B cell (primary cell): ENCODE data around the gene GHR. TPM values are rescaled to one million over a fixed set of nuclear protein-coding genes. Genes with fewer than 3 reads are reported as not detected.

ENCODE experiments used
- ATAC-seq: fragments of 200-7000 bp; cut with Tn5 transposase; one replicate; pipeline ENCODE4 v1.10.0; 2021; ENCODE audit warnings: low read depth, mild to moderate bottlenecking, moderate number of reproducible peaks, moderate library complexity
- CTCF ChIA-PET: fragments of 350-600 bp; sonication (Branson Sonifier 250); formaldehyde crosslinking; loops from one replicate; lab custom pipeline; 2021; ENCODE audit warnings: antibody characterized with exemption, inconsistent platforms; lab: Charles Lee
- POLR2A ChIA-PET: fragments of 350-600 bp; sonication (Branson Sonifier 250); formaldehyde crosslinking; loops from one replicate; lab custom pipeline; 2021; ENCODE audit warnings: antibody characterized with exemption; lab: Charles Lee
- DNase-seq: peaks from one replicate; pipeline ENCODE4 v3.0.0; 2013
- H2AFZ ChIP-seq: 2 replicates; pipeline ENCODE4 v1.6.1; 2012; ENCODE audit warnings: mild to moderate bottlenecking, low read depth, low read length; ENCODE audit not compliant: insufficient read depth, poor library complexity, severe bottlenecking
- H3K27ac ChIP-seq, 2 donors: 1 replicate in 1 of 2; 2 replicates in 1 of 2; pipeline ENCODE4 v1.5.1; 2012 to 2013; ENCODE audit warnings: low read length in 2 of 2, mild to moderate bottlenecking in 2 of 2, moderate library complexity in 1 of 2
- H3K27me3 ChIP-seq, 4 experiments: fragments of 200-600 bp in 1 of 4; sonication (generic) in 1 of 4; replicated peaks in 1 of 4; 1 replicate in 2 of 4; 2 replicates in 2 of 4; pipeline versions ENCODE4 v1.6.1 to v1.7.0; 2013 to 2016; ENCODE audit warnings: low read length in 3 of 4, mild to moderate bottlenecking in 2 of 4, mixed read lengths in 1 of 4, moderate library complexity in 1 of 4; ENCODE audit not compliant: insufficient read depth in 4 of 4, control insufficient read depth in 3 of 4; ENCODE audit errors: control extremely low read depth in 1 of 4
- H3K36me3 ChIP-seq, 2 experiments: replicated peaks in 1 of 2; 1 replicate in 1 of 2; 2 replicates in 1 of 2; pipeline versions ENCODE4 v1.6.1 to v1.7.1; 2013; ENCODE audit warnings: low read length in 1 of 2; ENCODE audit not compliant: insufficient read depth in 2 of 2, control insufficient read depth in 1 of 2; ENCODE audit errors: control extremely low read depth in 1 of 2, extremely low read depth in 1 of 2
- H3K4me1 ChIP-seq, 2 donors: fragments of 200-600 bp in 1 of 2; sonication (generic) in 1 of 2; 1 replicate in 1 of 2; 2 replicates in 1 of 2; pipeline versions ENCODE4 v1.5.1 to v1.6.1; 2013 to 2017; ENCODE audit warnings: low read length in 2 of 2; ENCODE audit not compliant: control insufficient read depth in 2 of 2, insufficient read depth in 2 of 2
- H3K4me2 ChIP-seq: replicated peaks from 2 replicates; pipeline ENCODE3; 2012; ENCODE audit warnings: mild to moderate bottlenecking, low read depth, low read length; ENCODE audit not compliant: poor library complexity, severe bottlenecking
- H3K4me3 ChIP-seq, 5 experiments: fragments of 200-600 bp in 1 of 5; sonication (generic) in 1 of 5; 1 replicate in 3 of 5; 2 replicates in 2 of 5; pipeline versions ENCODE4 v1.5.1 to v1.7.0; 2011 to 2016; ENCODE audit warnings: low read length in 4 of 5, mild to moderate bottlenecking in 4 of 5, low read depth in 2 of 5, control low read depth in 1 of 5, moderate library complexity in 1 of 5; ENCODE audit not compliant: insufficient read depth in 1 of 5; ENCODE audit errors: control extremely low read depth in 1 of 5, extremely low read depth in 1 of 5
- H3K79me2 ChIP-seq: fragments of 200-600 bp; sonication (generic); one replicate; pipeline ENCODE4 v1.6.0; 2016; ENCODE audit warnings: low read length; ENCODE audit not compliant: control insufficient read depth, insufficient read depth
- H3K9ac ChIP-seq: fragments of 200-600 bp; sonication (generic); 2 replicates; pipeline ENCODE4 v1.6.1; 2017; ENCODE audit warnings: mild to moderate bottlenecking, low read length, moderate library complexity
- H3K9me3 ChIP-seq, 3 donors: one replicate each; pipeline versions ENCODE4 v1.6.1 to v1.7.1; 2013; ENCODE audit warnings: low read length in 2 of 3; ENCODE audit not compliant: control insufficient read depth in 2 of 3, insufficient read depth in 1 of 3; ENCODE audit errors: control extremely low read depth in 1 of 3
- H4K20me1 ChIP-seq: 2 replicates; pipeline ENCODE4 v1.6.0; 2012; ENCODE audit warnings: mild to moderate bottlenecking, low read length; ENCODE audit not compliant: insufficient read depth, control insufficient read depth, poor library complexity, severe bottlenecking
- H3K27ac Mint-ChIP-seq: one replicate; pipeline ENCODE4 v1.8.0; 2021; ENCODE audit warnings: mixed read lengths
- H3K27me3 Mint-ChIP-seq: one replicate; pipeline ENCODE4 v1.8.0; 2021; ENCODE audit warnings: mixed read lengths
- H3K4me1 Mint-ChIP-seq: one replicate; pipeline ENCODE4 v1.8.0; 2021; ENCODE audit warnings: mixed read lengths
- H3K4me3 Mint-ChIP-seq: one replicate; pipeline ENCODE4 v1.8.0; 2021; ENCODE audit warnings: mixed read lengths
- H3K9me3 Mint-ChIP-seq: one replicate; pipeline ENCODE4 v1.8.0; 2022; ENCODE audit warnings: mixed read lengths; ENCODE audit not compliant: insufficient read depth
- EZH2 ChIP-seq: IDR thresholded peaks from 2 replicates; pipeline ENCODE4 v1.6.1; 2012; ENCODE audit warnings: borderline replicate concordance, low read depth, mild to moderate bottlenecking, moderate library complexity, low read length; ENCODE audit not compliant: insufficient read depth, poor library complexity, severe bottlenecking
- WGBS: methylation state at CpG from one replicate; pipeline ENCODE4 v1.1.5; 2013; ENCODE audit warnings: missing lambda C conversion rate; ENCODE audit not compliant: insufficient coverage; 5-methylcytosine and 5-hydroxymethylcytosine counted together
- intact Hi-C: fragments of 100-400 bp; cut with micrococcal nuclease; formaldehyde crosslinking; loops from one replicate; pipeline ENCODE4 v1.10.0; 2022
- polyA plus RNA-seq: library from polyadenylated mRNA; depleted of rRNA; stranded (reverse); fragments of >200 nt; gene quantifications from 2 replicates; pipeline ENCODE4 v1.2.3, GENCODE V29; 2012
- total RNA-seq, 2 donors: library from RNA; stranded (reverse); fragments of 120-200 nt in 1 of 2; gene quantifications; 1 replicate in 1 of 2; 2 replicates in 1 of 2; pipeline versions ENCODE4 v1.2.3 to v1.2.4, GENCODE V29; 2013 to 2022
- TF ChIP-seq, protein P1 (sequence below): fragments of 200-600 bp; IDR thresholded peaks from one replicate; pipeline ENCODE4 v1.8.0; 2022; ENCODE audit warnings: antibody characterized with exemption, mild to moderate bottlenecking

GHR gene
- total and polyA plus RNA-seq, 2 donors (not counting 1 experiment from before 2014, with no cell fraction given): not detected

DNA sequence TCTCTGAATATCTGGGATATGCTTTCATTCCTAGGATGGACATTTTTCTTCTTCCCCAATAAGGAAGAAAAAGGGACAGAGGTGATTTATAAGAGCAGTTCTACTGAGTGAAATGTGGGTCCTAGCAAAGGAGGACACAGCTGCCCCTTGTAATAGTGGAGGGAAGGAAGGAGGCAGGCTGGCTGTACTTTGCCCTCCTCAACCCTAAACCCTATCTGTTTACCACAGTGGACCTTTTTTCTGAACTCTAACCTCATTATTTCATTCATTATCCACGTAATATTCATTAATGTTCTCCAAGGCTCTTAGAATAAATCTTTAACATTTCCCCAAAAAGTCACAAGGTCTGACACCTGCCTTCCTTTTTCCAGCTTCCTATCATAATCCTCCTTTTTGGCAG is 37.8 kb downstream of the GHR start:
- no peak for ATAC-seq

DNA sequence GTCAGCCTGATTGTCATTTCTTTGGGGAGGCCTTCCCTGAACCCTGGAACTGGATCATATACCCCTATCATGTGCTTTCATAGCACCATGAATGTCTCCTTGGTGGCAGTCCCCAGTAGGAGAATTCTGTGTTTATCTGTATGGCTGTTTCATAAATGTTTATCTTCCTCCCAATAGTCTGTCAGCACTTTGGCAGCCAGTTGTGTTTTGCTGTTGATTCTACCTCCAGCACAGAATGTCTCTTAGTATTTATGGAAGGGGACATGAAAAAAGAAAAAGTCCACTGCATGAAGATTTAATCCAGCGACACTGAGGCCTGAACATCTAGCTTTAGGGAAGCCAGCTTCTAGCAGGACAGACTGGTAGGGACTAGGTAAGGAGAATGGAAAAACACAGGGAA is 38.3 kb downstream of the GHR start:
- Mint-ChIP-seq H3K27ac (no peak overlapping the region), H3K4me1 (no peaks in the 10 kb centered on the region), H3K9me3 (no peaks in the 10 kb centered on the region), H3K27me3 (peaks cover 5% of the 10 kb centered on the region), H3K4me3 (no peak overlapping the region)
- intact Hi-C loops: no loop called here
- Histone ChIP-seq H4K20me1 (no peaks in the 10 kb centered on the region), H3K4me2 (no peak overlapping the region), H3K4me3 (no peak overlapping the region), H3K4me1 (no peaks in the 10 kb centered on the region), H3K79me2 (no peaks in the 10 kb centered on the region), H3K27ac (no peak overlapping the region), H3K27me3 (peaks cover 0 to 3% (median 0%) of the 10 kb centered on the region in 4 experiments), H2AFZ (no peak overlapping the region), H3K36me3 (no peaks in the 10 kb centered on the region), H3K9ac (no peak overlapping the region), H3K9me3 (no peaks in the 10 kb centered on the region)
- ChIA-PET POLR2A (no interaction called here), CTCF (no interaction called here)
- ATAC-seq (no peak), DNase-seq (no peak)
- no peak for TF ChIP-seq EZH2
- TF ChIP-seq, protein P1, sequence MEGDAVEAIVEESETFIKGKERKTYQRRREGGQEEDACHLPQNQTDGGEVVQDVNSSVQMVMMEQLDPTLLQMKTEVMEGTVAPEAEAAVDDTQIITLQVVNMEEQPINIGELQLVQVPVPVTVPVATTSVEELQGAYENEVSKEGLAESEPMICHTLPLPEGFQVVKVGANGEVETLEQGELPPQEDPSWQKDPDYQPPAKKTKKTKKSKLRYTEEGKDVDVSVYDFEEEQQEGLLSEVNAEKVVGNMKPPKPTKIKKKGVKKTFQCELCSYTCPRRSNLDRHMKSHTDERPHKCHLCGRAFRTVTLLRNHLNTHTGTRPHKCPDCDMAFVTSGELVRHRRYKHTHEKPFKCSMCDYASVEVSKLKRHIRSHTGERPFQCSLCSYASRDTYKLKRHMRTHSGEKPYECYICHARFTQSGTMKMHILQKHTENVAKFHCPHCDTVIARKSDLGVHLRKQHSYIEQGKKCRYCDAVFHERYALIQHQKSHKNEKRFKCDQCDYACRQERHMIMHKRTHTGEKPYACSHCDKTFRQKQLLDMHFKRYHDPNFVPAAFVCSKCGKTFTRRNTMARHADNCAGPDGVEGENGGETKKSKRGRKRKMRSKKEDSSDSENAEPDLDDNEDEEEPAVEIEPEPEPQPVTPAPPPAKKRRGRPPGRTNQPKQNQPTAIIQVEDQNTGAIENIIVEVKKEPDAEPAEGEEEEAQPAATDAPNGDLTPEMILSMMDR: no peak
- WGBS: no CpG with 5 or more reads among the region's 1 CpG

More for the DNA sequence above, 37.8 kb downstream of the GHR start:
- H3K4me3 Mint-ChIP-seq: no peak overlapping the region
- H3K4me1 Mint-ChIP-seq: no peaks in the 10 kb centered on the region
- Histone ChIP-seq H4K20me1 (no peaks in the 10 kb centered on the region), H3K4me1 (no peaks in the 10 kb centered on the region), H3K9me3 (no peaks in the 10 kb centered on the region), H3K36me3 (no peaks in the 10 kb centered on the region), H3K4me2 (no peak overlapping the region), H3K27ac (no peak overlapping the region), H2AFZ (no peak overlapping the region), H3K4me3 (no peak overlapping the region), H3K9ac (no peak overlapping the region), H3K27me3 (peaks cover 0 to 3% (median 0%) of the 10 kb centered on the region in 4 experiments), H3K79me2 (no peaks in the 10 kb centered on the region)
- ChIA-PET CTCF (no interaction called here), POLR2A (no interaction called here)
- no peak overlapping the region for H3K27ac Mint-ChIP-seq
- H3K27me3 Mint-ChIP-seq: peaks cover 5% of the 10 kb centered on the region
- TF ChIP-seq, protein P1: no peak
- TF ChIP-seq EZH2: no peak
- no peaks in the 10 kb centered on the region for H3K9me3 Mint-ChIP-seq
- WGBS: 50% methylated on average over 1 of the region's 1 CpG
- DNase-seq: no peak
- intact Hi-C loops: no loop called here
